HTERT RPE-1 (cell line): ENCODE measurements around the gene TOM1L2.
"Not testable (repeated sequence)": the region's sequence is repeated elsewhere in the genome, so short reads cannot be mapped to it uniquely, and the experiment has no call there.

ENCODE experiments used
- in situ Hi-C: fragments of 300-500 bp; cut with MboI; formaldehyde crosslinking; loops from 4 replicates; pipeline ENCODE4 v1.14.3; 2020; ENCODE audit warnings: low sequenced_read_pairs

The TOM1L2 gene

GRCh38 chr17:17971431-17972125 is 622 bp downstream of the TOM1L2 start:
- in situ Hi-C loops = no loop called here

- in situ Hi-C loops = no loop called here
Measured at GRCh38 chr17:17970699-17971430, 1.3 kb downstream of the TOM1L2 start.

- in situ Hi-C loops = no loop called here
Measured at GRCh38 chr17:17966399-17966798, 5.8 kb downstream of the TOM1L2 start.

GRCh38 chr17:17965152-17965721 is 7.0 kb downstream of the TOM1L2 start:
- in situ Hi-C loops = no loop called here

GRCh38 chr17:17964710-17965109 is 7.5 kb downstream of the TOM1L2 start:
- in situ Hi-C loops = no loop called here

- in situ Hi-C loops = no loop called here
Measured at GRCh38 chr17:17963694-17964436, 8.3 kb downstream of the TOM1L2 start.

- in situ Hi-C loops = no loop called here
Measured at GRCh38 chr17:17963066-17963465, 9.1 kb downstream of the TOM1L2 start.

- in situ Hi-C loops = no loop called here
Measured at GRCh38 chr17:17960500-17961030, 11.6 kb downstream of the TOM1L2 start.

GRCh38 chr17:17959520-17960361 is 12.5 kb downstream of the TOM1L2 start:
- in situ Hi-C loops = no loop called here

GRCh38 chr17:17958982-17959381 is 13.2 kb downstream of the TOM1L2 start:
- in situ Hi-C loops = no loop called here

GRCh38 chr17:17957584-17957916 is 14.7 kb downstream of the TOM1L2 start:
- in situ Hi-C loops = no loop called here

- in situ Hi-C loops = not testable (repeated sequence)
Measured at GRCh38 chr17:17955790-17956341, 16.3 kb downstream of the TOM1L2 start.

- in situ Hi-C loops = no loop called here
Measured at GRCh38 chr17:17954079-17954478, 18.1 kb downstream of the TOM1L2 start.

- in situ Hi-C loops = no loop called here
Measured at GRCh38 chr17:17952691-17953090, 19.5 kb downstream of the TOM1L2 start.

- in situ Hi-C loops = no loop called here
Measured at GRCh38 chr17:17951524-17951923, 20.7 kb downstream of the TOM1L2 start.

- in situ Hi-C loops = no loop called here
Measured at GRCh38 chr17:17950806-17951205, 21.4 kb downstream of the TOM1L2 start.

GRCh38 chr17:17950347-17950746 is 21.9 kb downstream of the TOM1L2 start:
- in situ Hi-C loops = no loop called here

- in situ Hi-C loops = no loop called here
Measured at GRCh38 chr17:17947966-17948365, 24.2 kb downstream of the TOM1L2 start.

GRCh38 chr17:17947309-17947708 is 24.9 kb downstream of the TOM1L2 start:
- in situ Hi-C loops = no loop called here

- in situ Hi-C loops = no loop called here
Measured at GRCh38 chr17:17946093-17946492, 26.1 kb downstream of the TOM1L2 start.
